CD1c-positive myeloid dendritic cell (primary cell): Measurements from ENCODE around the gene LRFN2.

Experiments used
- DNase-seq: peaks from one replicate; pipeline ENCODE4 v3.0.0-alpha.2; 2016; ENCODE audit errors: extremely low spot score

The LRFN2 gene

GRCh38 chr6:40543776-40544175 is 43.4 kb downstream of the LRFN2 start:
- no peak for DNase-seq

- no peak for DNase-seq
These were observed 44.0 kb downstream of the LRFN2 start for GRCh38 chr6:40543146-40543545.

- no peak for DNase-seq
These were observed 44.9 kb downstream of the LRFN2 start for GRCh38 chr6:40542175-40542764.

GRCh38 chr6:40541556-40542174 is 45.5 kb downstream of the LRFN2 start:
- no peak for DNase-seq

GRCh38 chr6:40540790-40541189 is 46.4 kb downstream of the LRFN2 start:
- DNase-seq: no peak

GRCh38 chr6:40539853-40540252 is 47.3 kb downstream of the LRFN2 start:
- no peak for DNase-seq

- DNase-seq: no peak
These were observed 48.6 kb downstream of the LRFN2 start for GRCh38 chr6:40538556-40538955.

- DNase-seq: no peak
These were observed 49.7 kb downstream of the LRFN2 start for GRCh38 chr6:40537446-40537845.

- DNase-seq: no peak
These were observed 50.7 kb downstream of the LRFN2 start for GRCh38 chr6:40536442-40536841.

GRCh38 chr6:40535819-40536380 is 51.3 kb downstream of the LRFN2 start:
- DNase-seq: no peak

GRCh38 chr6:40535110-40535818 is 51.9 kb downstream of the LRFN2 start:
- DNase-seq: no peak

GRCh38 chr6:40532349-40533000 is 54.7 kb downstream of the LRFN2 start:
- DNase-seq: no peak

- no peak for DNase-seq
These were observed 57.2 kb downstream of the LRFN2 start for GRCh38 chr6:40529919-40530318.

- no peak for DNase-seq
These were observed 58.1 kb downstream of the LRFN2 start for GRCh38 chr6:40529040-40529439.

- no peak for DNase-seq
These were observed 59.1 kb downstream of the LRFN2 start for GRCh38 chr6:40528051-40528450.

GRCh38 chr6:40526036-40526435 is 61.1 kb downstream of the LRFN2 start:
- DNase-seq: no peak

- DNase-seq: no peak
These were observed 62.2 kb downstream of the LRFN2 start for GRCh38 chr6:40524797-40525585.

GRCh38 chr6:40523505-40524172 is 63.5 kb downstream of the LRFN2 start:
- no peak for DNase-seq

- DNase-seq: no peak
These were observed 65.7 kb downstream of the LRFN2 start for GRCh38 chr6:40521496-40521895.

GRCh38 chr6:40520678-40521077 is 66.5 kb downstream of the LRFN2 start:
- no peak for DNase-seq

- no peak for DNase-seq
These were observed 67.1 kb downstream of the LRFN2 start for GRCh38 chr6:40520084-40520483.
